ENCODE data around the gene RPS5.
"Not testable (repeated sequence)": the region's sequence is repeated elsewhere in the genome, so short reads cannot be mapped to it uniquely, and the experiment has no call there.

The RPS5 gene

GRCh38 chr19:58356766-58357480, 30.1 kb upstream of the RPS5 start:
- DNase-seq, result no peak

GRCh38 chr19:58357481-58358145, 29.5 kb upstream of the RPS5 start:
- DNase-seq, result no peak

- peak; percentile 41 to 43 for DNase-seq
Observed at GRCh38 chr19:58361900-58362271, 25.2 kb upstream of the RPS5 start.

- peak; percentile 94 to 95 for DNase-seq
Observed at GRCh38 chr19:58362272-58362994, 24.6 kb upstream of the RPS5 start, which contains the start of gene ZNF497. Gene ZNF497 (minus strand): TSS chr19:58362751. CDS start chr19:58357635, 5,116 bp downstream.

- DNase-seq, result no peak
Observed at GRCh38 chr19:58364146-58364545, 22.9 kb upstream of the RPS5 start.

GRCh38 chr19:58366585-58367430, 20.3 kb upstream of the RPS5 start:
- no peak for DNase-seq

- no peak for DNase-seq
Observed at GRCh38 chr19:58367698-58368454, 19.2 kb upstream of the RPS5 start.

- no peak for DNase-seq
Observed at GRCh38 chr19:58368561-58369360, 18.3 kb upstream of the RPS5 start.

- DNase-seq, result no peak
Observed at GRCh38 chr19:58372311-58373133, 14.5 kb upstream of the RPS5 start.

- no peak for DNase-seq
Observed at GRCh38 chr19:58374200-58374599, 12.9 kb upstream of the RPS5 start.

- not testable (repeated sequence) for DNase-seq
Observed at GRCh38 chr19:58376724-58377123, 10.3 kb upstream of the RPS5 start.

- DNase-seq, result no peak
Observed at GRCh38 chr19:58379246-58379645, 7.8 kb upstream of the RPS5 start.

- no peak for DNase-seq
Observed at GRCh38 chr19:58380037-58380661, 6.9 kb upstream of the RPS5 start.

- peak; percentile 100 for DNase-seq
Observed at GRCh38 chr19:58380662-58381459, 6.2 kb upstream of the RPS5 start, which contains the start of gene ZNF837. Gene ZNF837 (minus strand): TSS chr19:58381030. CDS start chr19:58369332, 11,698 bp downstream.

- DNase-seq, result no peak
Observed at GRCh38 chr19:58381460-58382212, 5.4 kb upstream of the RPS5 start.

GRCh38 chr19:58382997-58383603, 4.0 kb upstream of the RPS5 start:
- DNase-seq, result no peak

- no peak for DNase-seq
Observed at GRCh38 chr19:58385313-58385890, 1.7 kb upstream of the RPS5 start.

All from NCI-H2081 (cell line).